Stimulated activated CD4-positive, alpha-beta T cell treated with anti-CD3 and anti-CD28 coated beads, Interleukin-12 subunit alpha, Interleukin-12 subunit beta, amount 100 ng/mL, for 4 hours (primary cell): ENCODE data around the gene CNP.

Experiments used
- DNase-seq: peaks from one replicate; pipeline ENCODE4 v3.0.0-alpha.2; 2020

CNP gene

GRCh38 chr17:41973408-41973811, 6.8 kb downstream of the CNP start:
- no peak for DNase-seq

- DNase-seq = no peak
Observed at GRCh38 chr17:41974031-41974430, 7.4 kb downstream of the CNP start.

GRCh38 chr17:41974658-41975057, 8.1 kb downstream of the CNP start:
- DNase-seq = no peak

- no peak for DNase-seq
Observed at GRCh38 chr17:41975099-41976083, 8.8 kb downstream of the CNP start.

GRCh38 chr17:41976142-41976768, 9.7 kb downstream of the CNP start:
- no peak for DNase-seq

GRCh38 chr17:41977991-41978390, 11.4 kb downstream of the CNP start:
- no peak for DNase-seq

- DNase-seq = no peak
Observed at GRCh38 chr17:41982026-41982760, 15.6 kb downstream of the CNP start.

- DNase-seq = no peak
Observed at GRCh38 chr17:41984454-41984853, 17.9 kb downstream of the CNP start.

- DNase-seq = no peak
Observed at GRCh38 chr17:41985919-41986318, 19.3 kb downstream of the CNP start.

- no peak for DNase-seq
Observed at GRCh38 chr17:41986634-41987033, 20.0 kb downstream of the CNP start.

GRCh38 chr17:41987642-41988041, 21.0 kb downstream of the CNP start:
- no peak for DNase-seq

GRCh38 chr17:41988418-41988817, 21.8 kb downstream of the CNP start:
- no peak for DNase-seq

- no peak for DNase-seq
Observed at GRCh38 chr17:41989702-41990419, 23.3 kb downstream of the CNP start.

GRCh38 chr17:41992576-41992975, 26.0 kb downstream of the CNP start:
- no peak for DNase-seq

- no peak for DNase-seq
Observed at GRCh38 chr17:41996855-41997164, 30.2 kb downstream of the CNP start.

- DNase-seq = no peak
Observed at GRCh38 chr17:41998497-41998896, 31.9 kb downstream of the CNP start.

- no peak for DNase-seq
Observed at GRCh38 chr17:42000413-42001133, 34.0 kb downstream of the CNP start.

GRCh38 chr17:42001729-42002128, 35.1 kb downstream of the CNP start:
- no peak for DNase-seq

- DNase-seq = no peak
Observed at GRCh38 chr17:42002175-42002791, 35.7 kb downstream of the CNP start.

GRCh38 chr17:42002792-42003301, 36.3 kb downstream of the CNP start:
- no peak for DNase-seq

- DNase-seq = no peak
Observed at GRCh38 chr17:42005166-42005565, 38.6 kb downstream of the CNP start.

GRCh38 chr17:42009170-42009569, 42.6 kb downstream of the CNP start:
- no peak for DNase-seq
